Measurements from ENCODE around the gene ACOXL.

ACOXL gene

DNA sequence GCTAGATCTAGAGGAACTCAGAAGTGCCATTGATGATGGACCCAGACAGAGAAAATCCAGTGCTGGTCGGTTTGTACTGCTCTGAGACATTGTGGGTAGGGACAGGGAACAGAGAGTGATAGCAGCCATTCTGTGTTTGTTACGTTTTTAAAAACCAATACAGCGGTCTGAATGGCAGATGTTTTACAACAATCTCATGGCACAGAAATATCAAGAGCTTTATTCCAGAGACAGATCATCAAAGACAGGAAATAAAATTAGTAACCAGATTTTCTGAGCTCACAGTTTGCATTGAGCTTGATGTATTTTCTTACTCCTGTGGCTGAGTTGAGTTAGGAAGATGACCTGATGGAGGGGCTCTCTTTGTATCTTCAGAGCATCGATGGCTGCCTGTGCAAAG is 273.4 kb downstream of the ACOXL start (continued):
- no peak for TF ChIP-seq ZNF184 (tag by site-specific recombination; IDR thresholded peaks at IDR 0.05)
- no peak for TF ChIP-seq ZNF133 (tag by site-specific recombination; IDR thresholded peaks at IDR 0.05)
- no peak for TF ChIP-seq SETDB1 (IDR thresholded peaks at IDR 0.05; ENCODE audit: insufficient read length, low read length)
- TF ChIP-seq ZNF280C (tag by site-specific recombination; IDR thresholded peaks at IDR 0.05) = no peak

DNA sequence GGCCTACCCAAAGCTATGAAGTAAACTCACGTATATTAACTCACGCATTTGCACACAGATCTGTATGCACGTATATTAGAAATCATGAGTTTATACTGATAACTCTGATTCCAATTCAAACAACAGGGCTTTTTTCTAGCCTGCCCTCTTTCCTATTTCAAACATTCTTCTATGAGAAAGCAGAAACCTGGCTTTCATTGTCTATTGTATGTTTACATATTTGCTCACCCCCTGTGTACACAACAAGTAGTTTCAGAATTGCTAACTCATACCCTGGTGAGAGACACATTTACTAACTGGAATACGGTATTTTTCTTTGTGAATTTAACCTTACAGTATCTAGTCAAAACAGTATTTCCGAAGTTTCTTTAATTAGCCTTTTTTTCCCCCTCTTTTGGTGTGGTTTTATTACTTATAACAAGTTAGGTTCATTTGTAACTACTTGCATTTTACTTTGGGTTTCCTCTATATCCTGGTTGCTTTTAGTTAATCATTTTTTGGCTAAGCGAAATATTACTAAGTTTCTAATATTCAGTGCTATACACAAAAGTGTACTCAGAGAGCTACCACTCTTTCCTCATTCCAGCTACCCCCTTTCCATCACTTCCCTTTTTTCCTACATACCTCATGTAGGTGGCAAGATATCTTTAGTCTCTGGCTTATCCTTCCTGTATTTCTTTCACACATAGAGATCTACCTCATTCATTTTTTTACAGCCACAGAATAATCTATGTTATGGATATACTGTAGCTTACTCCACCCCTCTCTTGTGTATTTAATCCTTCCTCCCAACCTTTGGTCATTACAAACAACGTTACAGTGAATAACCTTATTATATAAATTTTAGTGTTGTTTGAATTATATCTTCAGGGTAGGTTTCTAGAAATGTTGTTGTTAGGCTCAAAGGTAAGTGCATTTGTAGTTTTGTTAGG is 275.6 kb downstream of the ACOXL start:
- ChIA-PET CTCF (no interaction called here), POLR2A (no interaction called here)
- Histone ChIP-seq H3K36me3 (ENCODE audit: control insufficient read depth in 2 of 2, insufficient read depth in 1 of 2, low read length in 2 of 2) (no peaks in the 10 kb centered on the region), H3K4me3 (ENCODE audit: low read depth, low read length) (no peak overlapping the region), H3K4me1 (ENCODE audit: control insufficient read depth, insufficient read depth, low read length) (no peaks in the 10 kb centered on the region), H3K27ac (ENCODE audit: extremely low read depth, low read depth, low read length) (no peak overlapping the region), H3K9me3 (ENCODE audit: control insufficient read depth, insufficient read depth, low read depth, low read length) (no peaks in the 10 kb centered on the region)
- TF ChIP-seq ZNF629 (tag by site-specific recombination; IDR thresholded peaks at IDR 0.05) (no peak), ZNF600 (tag by site-specific recombination; IDR thresholded peaks at IDR 0.05) (no peak), ZFHX2 (tag by site-specific recombination; conservative IDR thresholded peaks at IDR 0.05) (no peak), ZNF10 (tag by site-specific recombination; IDR thresholded peaks at IDR 0.05) (no peak), MYNN (tag by site-specific recombination; IDR thresholded peaks at IDR 0.05; ENCODE audit: borderline replicate concordance) (no peak), ZNF658 (tag by site-specific recombination; IDR thresholded peaks at IDR 0.05) (no peak), HOXD13 (CRISPR knock-in tag; IDR thresholded peaks at IDR 0.05; ENCODE audit: borderline replicate concordance) (no peak)

DNA sequence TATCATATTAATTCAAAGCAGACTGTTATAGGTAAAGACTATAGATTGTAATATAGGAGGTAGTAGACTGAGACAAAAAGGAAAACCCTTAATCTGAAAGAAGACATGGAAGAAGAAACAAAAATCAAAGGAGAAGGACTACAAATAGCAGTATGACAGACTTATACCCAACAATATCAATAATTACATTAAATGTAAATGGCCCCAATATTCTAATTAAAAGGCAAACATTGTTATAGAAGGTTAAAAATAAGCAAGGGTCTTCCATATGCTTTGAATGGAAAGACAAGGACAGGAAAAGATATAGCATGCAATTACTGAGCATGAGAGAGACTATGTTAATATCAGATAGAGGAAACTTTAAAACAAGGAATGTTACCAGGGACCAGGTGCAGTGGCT is 278.8 kb downstream of the ACOXL start:
- POLR2A ChIA-PET = no interaction called here
- CTCF ChIA-PET = interaction anchor here (0.6 kb wide), 1 partner anchor 15 kb away, joined by 3 read pairs; no protein-coding TSS in a partner anchor
- TF ChIP-seq ZNF621 (tag by site-specific recombination; IDR thresholded peaks at IDR 0.05) = no peak
- no peak for TF ChIP-seq SCRT1 (tag by site-specific recombination; IDR thresholded peaks at IDR 0.05; ENCODE audit: borderline replicate concordance)
- TF ChIP-seq ZFHX2 (tag by site-specific recombination; conservative IDR thresholded peaks at IDR 0.05) = no peak
- no peak for TF ChIP-seq ZNF76 (tag by site-specific recombination; IDR thresholded peaks at IDR 0.05; ENCODE audit: borderline replicate concordance, low read depth)
- TF ChIP-seq ZNF658 (tag by site-specific recombination; IDR thresholded peaks at IDR 0.05) = no peak
- TF ChIP-seq ZNF133 (tag by site-specific recombination; IDR thresholded peaks at IDR 0.05) = no peak
- no peak overlapping the region for H3K4me3 ChIP-seq (ENCODE audit: low read depth, low read length)
- no peak overlapping the region for H3K27ac ChIP-seq (ENCODE audit: extremely low read depth, low read depth, low read length)
- no peaks in the 10 kb centered on the region for H3K9me3 ChIP-seq (ENCODE audit: control insufficient read depth, insufficient read depth, low read depth, low read length)
- H3K36me3 ChIP-seq (ENCODE audit: control insufficient read depth in 2 of 2, insufficient read depth in 1 of 2, low read length in 2 of 2) = no peaks in the 10 kb centered on the region
- no peaks in the 10 kb centered on the region for H3K4me1 ChIP-seq (ENCODE audit: control insufficient read depth, insufficient read depth, low read length)

- Histone ChIP-seq H3K36me3 (ENCODE audit: control insufficient read depth in 2 of 2, insufficient read depth in 1 of 2, low read length in 2 of 2) (no peaks in the 10 kb centered on the region), H3K27ac (ENCODE audit: extremely low read depth, low read depth, low read length) (no peak overlapping the region), H3K4me1 (ENCODE audit: control insufficient read depth, insufficient read depth, low read length) (no peaks in the 10 kb centered on the region), H3K4me3 (ENCODE audit: low read depth, low read length) (no peak overlapping the region), H3K9me3 (ENCODE audit: control insufficient read depth, insufficient read depth, low read depth, low read length) (no peaks in the 10 kb centered on the region)
- ChIA-PET CTCF (no interaction called here), POLR2A (no interaction called here)
- TF ChIP-seq GLIS1 (tag by site-specific recombination; IDR thresholded peaks at IDR 0.05) (no peak), ZNF248 (tag by site-specific recombination; IDR thresholded peaks at IDR 0.05) (no peak), PRDM6 (tag by site-specific recombination; IDR thresholded peaks at IDR 0.05) (no peak), ZNF19 (tag by site-specific recombination; IDR thresholded peaks at IDR 0.05; ENCODE audit: low read depth) (no peak), ZBTB8A (tag by site-specific recombination; IDR thresholded peaks at IDR 0.05) (no peak), ZNF629 (tag by site-specific recombination; IDR thresholded peaks at IDR 0.05) (no peak)
These were observed 283.1 kb downstream of the ACOXL start for GRCh38 chr2:111015283-111015995.

All from HEK293 (cell line).